CD14-positive monocyte (primary cell): ENCODE measurements around the gene BAD. TPM values are rescaled to one million over a fixed set of nuclear protein-coding genes. Genes with fewer than 3 reads are reported as not detected.

Experiments used
- DNase-seq, 3 donors: peaks; one replicate each; pipeline ENCODE4 v3.0.0-alpha.2; 2011 to 2022
- H2AFZ ChIP-seq: 2 replicates; pipeline ENCODE4 v1.6.0; 2012; ENCODE audit warnings: mild to moderate bottlenecking, low read depth, low read length, inconsistent platforms; ENCODE audit not compliant: insufficient read depth, poor library complexity, severe bottlenecking
- H3K27ac ChIP-seq, 2 donors: 1 replicate in 1 of 2; 2 replicates in 1 of 2; pipeline ENCODE4 v1.5.1; 2012 to 2013; ENCODE audit warnings: low read length in 2 of 2, control low read depth in 1 of 2, inconsistent platforms in 1 of 2, low read depth in 1 of 2, mild to moderate bottlenecking in 1 of 2
- H3K27me3 ChIP-seq, 2 donors: one replicate each; pipeline versions ENCODE4 v1.6.0 to v1.6.1; 2011 to 2013; ENCODE audit warnings: low read length in 2 of 2; ENCODE audit not compliant: control insufficient read depth in 2 of 2, insufficient read depth in 2 of 2
- H3K36me3 ChIP-seq, 2 donors: replicated peaks in 1 of 2; 1 replicate in 1 of 2; 2 replicates in 1 of 2; pipeline versions ENCODE4 v1.5.1 to v1.6.1; 2012 to 2013; ENCODE audit warnings: low read length in 2 of 2, control low read depth in 1 of 2, inconsistent platforms in 1 of 2, mild to moderate bottlenecking in 1 of 2; ENCODE audit not compliant: insufficient read depth in 2 of 2, control insufficient read depth in 1 of 2
- H3K4me1 ChIP-seq, 2 donors: 1 replicate in 1 of 2; 2 replicates in 1 of 2; pipeline versions ENCODE4 v1.5.1 to v1.6.1; 2012 to 2013; ENCODE audit warnings: low read length in 2 of 2, control low read depth in 1 of 2, inconsistent platforms in 1 of 2, mild to moderate bottlenecking in 1 of 2, moderate library complexity in 1 of 2; ENCODE audit not compliant: insufficient read depth in 2 of 2, control insufficient read depth in 1 of 2
- H3K4me2 ChIP-seq: replicated peaks from 2 replicates; pipeline ENCODE3; 2012; ENCODE audit warnings: low read length, moderate library complexity, mild to moderate bottlenecking; ENCODE audit not compliant: poor library complexity, severe bottlenecking; ENCODE audit errors: extremely low read depth
- H3K4me3 ChIP-seq, 3 experiments: fragments of 200-600 bp in 1 of 3; sonication (generic) in 1 of 3; replicated peaks in 1 of 3; 1 replicate in 2 of 3; 2 replicates in 1 of 3; pipeline ENCODE4 v1.5.1; 2011 to 2013; ENCODE audit warnings: low read length in 3 of 3, mild to moderate bottlenecking in 3 of 3, control low read depth in 2 of 3, low read depth in 2 of 3, inconsistent platforms in 1 of 3, moderate library complexity in 1 of 3
- H3K79me2 ChIP-seq: 2 replicates; pipeline ENCODE4 v1.6.0; 2012; ENCODE audit warnings: mild to moderate bottlenecking, control low read depth, inconsistent platforms, low read length, moderate library complexity; ENCODE audit not compliant: insufficient read depth
- H3K9ac ChIP-seq: 2 replicates; pipeline ENCODE4 v1.6.0; 2017; ENCODE audit warnings: low read length, mild to moderate bottlenecking; ENCODE audit not compliant: insufficient read depth, poor library complexity, severe bottlenecking
- H3K9me3 ChIP-seq, 2 donors: replicated peaks in 1 of 2; 1 replicate in 1 of 2; 2 replicates in 1 of 2; pipeline versions ENCODE4 v1.5.1 to v1.6.1; 2012 to 2013; ENCODE audit warnings: low read length in 2 of 2, control low read depth in 1 of 2; ENCODE audit not compliant: control insufficient read depth in 1 of 2, insufficient read depth in 1 of 2
- H4K20me1 ChIP-seq: 2 replicates; pipeline ENCODE4 v1.6.0; 2012; ENCODE audit warnings: mild to moderate bottlenecking, low read length, control low read depth, moderate library complexity; ENCODE audit not compliant: insufficient read depth
- H3K27ac Mint-ChIP-seq, 7 donors: one replicate each; pipeline ENCODE4 v1.8.0; 2020; ENCODE audit warnings: mild to moderate bottlenecking in 7 of 7, mixed read lengths in 7 of 7, moderate library complexity in 6 of 7, inconsistent platforms in 2 of 7
- H3K27me3 Mint-ChIP-seq, 3 donors: one replicate each; pipeline ENCODE4 v1.8.0; 2021 to 2022; ENCODE audit warnings: low read depth in 3 of 3, mild to moderate bottlenecking in 3 of 3, mixed read lengths in 3 of 3, moderate library complexity in 3 of 3, inconsistent platforms in 1 of 3
- H3K36me3 Mint-ChIP-seq, 2 donors: one replicate each; pipeline ENCODE4 v1.8.0; 2020; ENCODE audit warnings: mixed read lengths in 2 of 2, inconsistent platforms in 1 of 2, mild to moderate bottlenecking in 1 of 2
- H3K4me1 Mint-ChIP-seq: one replicate; pipeline ENCODE4 v1.8.0; 2020; ENCODE audit warnings: mild to moderate bottlenecking, mixed read lengths
- H3K4me3 Mint-ChIP-seq, 2 donors: one replicate each; pipeline ENCODE4 v1.8.0; 2020; ENCODE audit warnings: mild to moderate bottlenecking in 2 of 2, mixed read lengths in 2 of 2, moderate library complexity in 1 of 2
- H3K9me3 Mint-ChIP-seq, 7 donors: one replicate each; pipeline ENCODE4 v1.8.0; 2020 to 2022; ENCODE audit warnings: mixed read lengths in 7 of 7, mild to moderate bottlenecking in 6 of 7, moderate library complexity in 6 of 7, inconsistent platforms in 2 of 7
- CTCF ChIP-seq: fragments of 200-600 bp; IDR thresholded peaks from one replicate; pipeline ENCODE4 v1.8.0; 2022; ENCODE audit warnings: antibody characterized with exemption, mild to moderate bottlenecking
- WGBS: methylation state at CpG from one replicate; pipeline ENCODE4 v1.1.5; 2013; ENCODE audit warnings: missing lambda C conversion rate; ENCODE audit not compliant: insufficient coverage; 5-methylcytosine and 5-hydroxymethylcytosine counted together
- intact Hi-C, 2 donors: fragments of 100-400 bp; cut with micrococcal nuclease; formaldehyde crosslinking; loops; one replicate each; pipeline versions ENCODE4 v1.15.0 to v1.15.1; 2023
- polyA plus RNA-seq, 3 donors: library from polyadenylated mRNA; depleted of rRNA in 1 of 3; unstranded in 2 of 3; stranded (reverse) in 1 of 3; fragments of 300-500 nt in 2 of 3; fragments of >200 nt in 1 of 3; fragmentation: Illumina TruSeq in 2 of 3; gene quantifications; 1 replicate in 2 of 3; 2 replicates in 1 of 3; pipeline ENCODE4 v1.2.3, GENCODE V29; 2012 to 2021

The BAD gene
- polyA plus RNA-seq, 3 donors, result 21.1 to 63.2 (median 48.7) TPM

DNA sequence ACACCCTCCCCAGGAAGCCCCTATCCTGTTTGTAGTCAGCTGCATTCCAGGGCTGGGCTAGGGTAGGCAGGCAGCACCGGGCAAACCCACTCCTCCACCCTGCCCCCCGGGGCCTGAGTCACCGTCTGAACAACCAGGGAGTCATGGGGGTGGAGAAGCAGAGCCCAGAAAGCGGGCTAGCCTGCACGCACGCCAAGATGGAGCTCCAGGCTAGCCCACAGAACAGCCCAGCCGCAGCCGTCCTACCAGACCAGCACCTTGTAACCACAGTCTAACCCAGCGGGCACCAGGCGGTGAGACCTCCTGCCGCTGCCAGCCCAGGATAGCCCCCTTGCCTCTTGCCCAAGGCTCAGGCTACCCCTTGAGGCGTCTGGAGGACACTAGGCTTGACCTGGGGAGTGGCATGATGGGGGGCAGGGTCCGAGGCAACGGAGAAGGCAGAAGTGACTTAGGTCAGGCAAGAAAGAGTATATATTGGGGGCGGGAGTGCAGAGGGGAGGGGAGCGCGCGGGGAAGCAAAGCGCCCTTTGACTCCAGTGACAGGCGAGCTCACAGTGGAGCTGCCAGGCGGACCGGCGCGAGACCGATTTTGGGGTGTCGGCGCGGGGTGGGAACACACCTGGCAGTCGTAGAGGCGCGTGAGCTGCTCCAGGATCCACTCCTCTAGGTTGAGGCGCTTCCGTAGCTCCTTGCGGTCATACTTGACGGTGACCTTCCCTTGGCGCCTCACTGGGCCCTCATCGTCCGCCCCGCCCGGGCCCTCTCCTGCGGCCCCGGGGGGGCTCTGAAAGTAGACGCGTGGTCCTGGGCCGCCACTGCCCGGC is 38.5 kb downstream of the BAD start:
- H3K9me3 ChIP-seq, result no peaks in the 10 kb centered on the region
- H3K79me2 ChIP-seq, result peaks cover 40% of the 10 kb centered on the region
- H3K27me3 ChIP-seq, result no peaks in the 10 kb centered on the region
- peak overlapping the region; percentile 91 for H3K4me2 ChIP-seq
- H3K4me3 Mint-ChIP-seq, result peak overlapping the region; percentile 85 to 89
- peaks cover 46% of the 10 kb centered on the region for H3K4me1 Mint-ChIP-seq
- intact Hi-C loops, result no loop called here
- peaks cover 13 to 14% of the 10 kb centered on the region in 2 donors for H3K36me3 Mint-ChIP-seq
- H3K36me3 ChIP-seq, result peaks cover 10 to 12% of the 10 kb centered on the region in 2 donors
- H3K27ac ChIP-seq, result peak overlapping the region; percentile 11 to 92
- H3K27ac Mint-ChIP-seq, result peak overlapping the region in 6 of 7 donors; percentile 78 to 88 (median 84)
- H3K9me3 Mint-ChIP-seq, result no peaks in the 10 kb centered on the region
- peak; percentile 86 to 97 (median 91) for DNase-seq
- H3K4me1 ChIP-seq, result peaks cover 49 to 68% of the 10 kb centered on the region in 2 donors
- peak overlapping the region; percentile 76 for H3K9ac ChIP-seq
- H4K20me1 ChIP-seq, result no peaks in the 10 kb centered on the region
- H3K4me3 ChIP-seq, result peak overlapping the region; percentile 45 to 86 (median 51)
- H3K27me3 Mint-ChIP-seq, result peaks cover 3 to 10% (median 7%) of the 10 kb centered on the region in 3 donors
- no peak overlapping the region for H2AFZ ChIP-seq
- no peak for TF ChIP-seq CTCF
- 0% methylated on average over 43 of the region's 46 CpGs for WGBS

GRCh38 chr11:64245401-64245796 is 39.1 kb downstream of the BAD start:
- Histone ChIP-seq H3K79me2 (peaks cover 40% of the 10 kb centered on the region), H3K27ac (peak overlapping the region; percentile 13 to 92), H3K4me1 (peaks cover 48 to 64% of the 10 kb centered on the region in 2 donors), H3K27me3 (no peaks in the 10 kb centered on the region), H3K9ac (peak overlapping the region; percentile 76), H3K9me3 (no peaks in the 10 kb centered on the region), H2AFZ (no peak overlapping the region), H3K4me2 (peak overlapping the region; percentile 91), H3K36me3 (peaks cover 10 to 12% of the 10 kb centered on the region in 2 donors), H3K4me3 (peak overlapping the region; percentile 45 to 86 (median 51)), H4K20me1 (no peaks in the 10 kb centered on the region)
- TF ChIP-seq CTCF, result no peak
- peak overlapping the region; percentile 85 to 89 for H3K4me3 Mint-ChIP-seq
- peaks cover 0 to 7% (median 3%) of the 10 kb centered on the region in 3 donors for H3K27me3 Mint-ChIP-seq
- intact Hi-C loops, result no loop called here
- peaks cover 46% of the 10 kb centered on the region for H3K4me1 Mint-ChIP-seq
- H3K36me3 Mint-ChIP-seq, result peaks cover 13 to 14% of the 10 kb centered on the region in 2 donors
- no peaks in the 10 kb centered on the region for H3K9me3 Mint-ChIP-seq
- WGBS, result 0% methylated on average over 1 of the region's 6 CpGs
- peak in 1 of 3 donors; percentile 42 for DNase-seq
- H3K27ac Mint-ChIP-seq, result peak overlapping the region in 6 of 7 donors; percentile 35 to 88 (median 80)
